Gastrocnemius medialis (tissue), 4 donors: ENCODE data around the gene TMPRSS12.

Experiments used
- POLR2A ChIP-seq, 2 donors: fragments of 450-650 bp; IDR thresholded peaks; one replicate each; pipeline ENCODE4 v1.6.1; 2017; ENCODE audit warnings: antibody characterized with exemption in 2 of 2, mild to moderate bottlenecking in 2 of 2, moderate library complexity in 2 of 2
- TF ChIP-seq, protein P1 (sequence below), 5 experiments: fragments of 450-650 bp in 3 of 5; fragments of 200-600 bp in 2 of 5; sonication (generic) in 2 of 5; IDR thresholded peaks in 4 of 5; conservative IDR thresholded peaks in 1 of 5; 1 replicate in 4 of 5; 2 replicates in 1 of 5; pipeline ENCODE4 v1.5.1; 2016 to 2019; ENCODE audit warnings: antibody characterized with exemption in 5 of 5, mild to moderate bottlenecking in 3 of 5, moderate library complexity in 3 of 5

DNA sequence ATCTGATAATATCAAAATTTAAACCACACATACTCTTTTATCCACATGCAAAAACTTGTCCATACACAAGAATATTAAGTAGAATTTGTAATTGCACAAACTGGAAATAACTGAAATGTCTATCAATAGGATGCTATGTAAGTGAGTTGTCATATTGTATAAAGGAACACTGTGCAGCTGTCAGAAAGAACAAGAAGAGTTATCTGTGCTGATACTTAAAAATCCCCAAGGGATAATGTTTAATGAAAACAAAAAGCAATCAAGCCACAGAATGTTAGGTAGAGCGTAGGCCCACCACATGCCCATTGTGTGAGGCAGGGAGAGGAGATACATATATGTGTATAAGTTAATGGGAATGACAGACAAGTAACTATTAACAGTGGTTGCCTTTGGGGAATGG is 83.7 kb downstream of the TMPRSS12 start:
- TF ChIP-seq, protein P1, sequence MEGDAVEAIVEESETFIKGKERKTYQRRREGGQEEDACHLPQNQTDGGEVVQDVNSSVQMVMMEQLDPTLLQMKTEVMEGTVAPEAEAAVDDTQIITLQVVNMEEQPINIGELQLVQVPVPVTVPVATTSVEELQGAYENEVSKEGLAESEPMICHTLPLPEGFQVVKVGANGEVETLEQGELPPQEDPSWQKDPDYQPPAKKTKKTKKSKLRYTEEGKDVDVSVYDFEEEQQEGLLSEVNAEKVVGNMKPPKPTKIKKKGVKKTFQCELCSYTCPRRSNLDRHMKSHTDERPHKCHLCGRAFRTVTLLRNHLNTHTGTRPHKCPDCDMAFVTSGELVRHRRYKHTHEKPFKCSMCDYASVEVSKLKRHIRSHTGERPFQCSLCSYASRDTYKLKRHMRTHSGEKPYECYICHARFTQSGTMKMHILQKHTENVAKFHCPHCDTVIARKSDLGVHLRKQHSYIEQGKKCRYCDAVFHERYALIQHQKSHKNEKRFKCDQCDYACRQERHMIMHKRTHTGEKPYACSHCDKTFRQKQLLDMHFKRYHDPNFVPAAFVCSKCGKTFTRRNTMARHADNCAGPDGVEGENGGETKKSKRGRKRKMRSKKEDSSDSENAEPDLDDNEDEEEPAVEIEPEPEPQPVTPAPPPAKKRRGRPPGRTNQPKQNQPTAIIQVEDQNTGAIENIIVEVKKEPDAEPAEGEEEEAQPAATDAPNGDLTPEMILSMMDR (IDR thresholded peaks at IDR 0.05 in 4 of 5, conservative IDR thresholded peaks at IDR 0.05 in 1 of 5) = no peak
- TF ChIP-seq POLR2A (IDR thresholded peaks at IDR 0.05) = no peak
